ENCODE data around the gene AP1M1.

- no peak for TF ChIP-seq CTCF (IDR thresholded peaks at IDR 0.05; ENCODE audit: low read depth, low read length, poor library complexity, severe bottlenecking)
- TF ChIP-seq EZH2phosphoT487 (IDR thresholded peaks at IDR 0.05; ENCODE audit: borderline replicate concordance, low read length) = no peak
Observed at GRCh38 chr19:16191216-16191908, 6.3 kb upstream of the AP1M1 start.
